Omental fat pad (tissue), 4 donors: ENCODE data around the gene NUP188. TPM values are rescaled to one million over a fixed set of nuclear protein-coding genes. Genes with fewer than 3 reads are reported as not detected.

Source experiments
- ATAC-seq: fragments of 150-250 bp; one replicate; pipeline ENCODE4 v1.9.1; 2016; ENCODE audit warnings: mild to moderate bottlenecking, moderate library complexity; ENCODE audit not compliant: low FRiP score
- DNase-seq: peaks from one replicate; pipeline ENCODE4 v3.0.0-alpha.2; 2019; ENCODE audit warnings: low spot score
- CTCF ChIP-seq, 3 donors: fragments of 450-650 bp; IDR thresholded peaks; one replicate each; pipeline ENCODE4 v1.5.1; 2016 to 2017; ENCODE audit warnings: antibody characterized with exemption in 3 of 3, mild to moderate bottlenecking in 3 of 3, moderate library complexity in 2 of 3
- total RNA-seq, 4 donors: library from RNA; depleted of rRNA; stranded (reverse); fragments of >200 nt; gene quantifications; one replicate each; pipeline ENCODE4 v1.1.0, GENCODE V29; 2016

The NUP188 gene
- total RNA-seq, 4 donors from 2014 or later: 27.2 to 70.6 (median 38.3) TPM

- ATAC-seq (no peak), DNase-seq (no peak)
- TF ChIP-seq CTCF (IDR thresholded peaks at IDR 0.05): no peak
These were observed 36.0 kb downstream of the NUP188 start for GRCh38 chr9:128983536-128983935.

DNA sequence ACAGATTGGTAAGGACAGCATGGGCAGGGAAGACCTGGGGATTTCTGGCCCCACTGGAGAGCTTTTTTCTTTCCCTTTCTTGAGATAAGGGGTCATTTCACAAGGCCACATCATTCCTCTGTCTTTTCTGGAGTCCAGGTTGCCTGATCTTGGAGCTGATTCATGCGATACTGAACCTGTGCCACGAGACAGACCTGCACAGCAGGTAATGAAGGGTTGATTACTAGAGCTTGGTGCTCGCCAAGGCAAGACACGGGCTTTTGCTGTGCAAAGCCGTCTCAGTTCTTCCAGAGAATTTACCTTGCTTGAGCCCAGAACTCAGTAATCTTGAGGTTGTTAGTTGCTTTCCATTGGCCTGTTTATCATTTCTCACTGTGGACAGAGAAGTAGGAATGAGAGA is 39.2 kb downstream of the NUP188 start:
- ATAC-seq (no peak), DNase-seq (no peak)
- no peak for TF ChIP-seq CTCF (IDR thresholded peaks at IDR 0.05)

- TF ChIP-seq CTCF (IDR thresholded peaks at IDR 0.05): no peak
- ATAC-seq (peak; percentile 65), DNase-seq (no peak)
These were observed 40.3 kb downstream of the NUP188 start for GRCh38 chr9:128987805-128988204.

- ATAC-seq: no peak
- no peak for TF ChIP-seq CTCF (IDR thresholded peaks at IDR 0.05)
- DNase-seq: no peak
These were observed 45.5 kb downstream of the NUP188 start for GRCh38 chr9:128992995-128993394.

- no peak for TF ChIP-seq CTCF (IDR thresholded peaks at IDR 0.05)
- ATAC-seq (no peak), DNase-seq (no peak)
These were observed 48.3 kb downstream of the NUP188 start for GRCh38 chr9:128995791-128996190.

DNA sequence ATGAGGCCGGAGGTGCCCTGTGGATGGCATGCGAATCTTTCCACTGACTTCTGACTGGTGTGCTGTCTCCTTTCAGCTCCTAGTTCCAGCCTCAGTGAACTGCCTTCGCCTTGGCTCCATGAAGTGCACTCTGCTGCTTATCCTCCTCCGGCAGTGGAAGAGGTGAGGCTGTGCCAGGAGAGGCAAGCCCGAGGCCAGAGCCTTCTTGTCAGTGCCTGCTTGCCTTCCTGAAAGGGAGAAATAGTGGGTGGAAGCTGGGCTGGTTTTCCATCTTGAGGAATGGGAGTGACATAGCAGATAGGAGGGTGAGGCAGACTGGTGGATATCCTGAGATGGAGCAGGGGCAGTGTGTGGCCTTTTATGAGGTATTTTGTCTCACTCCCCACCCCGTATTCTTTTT is 51.0 kb downstream of the NUP188 start:
- TF ChIP-seq CTCF (IDR thresholded peaks at IDR 0.05): no peak
- ATAC-seq (no peak), DNase-seq (no peak)

DNA sequence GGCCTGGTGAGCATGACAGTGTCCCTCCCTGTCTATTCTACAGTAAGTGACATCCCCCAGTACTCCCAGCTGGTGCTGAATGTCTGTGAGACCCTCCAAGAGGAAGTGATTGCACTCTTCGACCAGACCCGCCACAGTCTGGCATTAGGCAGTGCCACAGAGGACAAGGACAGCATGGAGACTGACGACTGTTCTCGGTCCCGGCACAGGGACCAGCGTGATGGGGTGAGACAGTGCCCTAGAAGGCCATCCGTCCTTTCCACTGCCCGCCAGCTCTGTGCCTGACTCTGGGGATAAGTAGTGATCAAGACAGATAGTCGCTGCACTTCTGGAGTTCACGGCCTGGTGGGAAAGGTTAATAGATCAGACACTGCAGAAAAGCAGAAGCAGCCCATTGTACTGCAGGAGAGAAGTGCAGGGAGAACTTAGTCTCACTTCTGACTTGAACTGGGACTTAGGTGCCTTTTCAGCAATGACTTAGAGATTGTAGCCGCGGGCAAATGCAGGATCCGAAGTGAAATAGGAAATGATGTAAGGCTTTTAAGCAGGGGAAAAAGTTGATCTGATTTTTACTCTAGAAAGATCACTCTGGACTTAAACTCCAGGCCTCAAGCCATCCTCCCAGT is 52.2 kb downstream of the NUP188 start:
- no peak for ATAC-seq
- no peak for TF ChIP-seq CTCF (IDR thresholded peaks at IDR 0.05)
- no peak for DNase-seq
